OCI-LY7 (cell line): ENCODE measurements around the gene ARPC2.

ENCODE experiments used
- EZH2phosphoT487 ChIP-seq: fragments of 200-600 bp; sonication (generic); IDR thresholded peaks from 2 replicates; pipeline ENCODE4 v1.6.1; 2018; ENCODE audit warnings: low read depth, borderline replicate concordance, mild to moderate bottlenecking, mixed run types, antibody characterized with exemption, low read length, moderate library complexity, mixed read lengths
- TF ChIP-seq, protein P1 (sequence below): fragments of 200-600 bp; sonication (generic); conservative IDR thresholded peaks from 2 replicates; pipeline ENCODE4 v1.5.1; 2014; ENCODE audit warnings: mild to moderate bottlenecking, antibody characterized with exemption, low read length, moderate library complexity, mixed read lengths

DNA sequence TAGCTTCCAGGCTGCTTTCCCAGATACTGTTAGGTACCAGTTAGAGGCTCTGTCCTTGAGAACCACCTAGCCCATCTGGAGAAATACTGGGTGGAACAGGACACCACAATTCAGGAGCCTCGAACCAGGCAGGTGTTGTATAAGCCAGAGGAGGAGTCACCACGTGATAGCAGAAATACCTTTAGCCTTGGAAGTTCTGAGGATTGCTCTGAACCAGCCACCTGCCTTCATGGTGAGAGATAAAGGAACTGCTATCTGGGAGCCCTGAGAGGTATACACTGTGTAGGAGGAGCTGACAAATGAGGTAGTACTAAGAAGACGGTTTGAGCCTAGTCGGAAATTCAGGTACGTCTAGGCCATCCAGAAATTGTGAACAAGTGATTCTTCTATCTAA is 36.2 kb downstream of the ARPC2 start:
- TF ChIP-seq, protein P1, sequence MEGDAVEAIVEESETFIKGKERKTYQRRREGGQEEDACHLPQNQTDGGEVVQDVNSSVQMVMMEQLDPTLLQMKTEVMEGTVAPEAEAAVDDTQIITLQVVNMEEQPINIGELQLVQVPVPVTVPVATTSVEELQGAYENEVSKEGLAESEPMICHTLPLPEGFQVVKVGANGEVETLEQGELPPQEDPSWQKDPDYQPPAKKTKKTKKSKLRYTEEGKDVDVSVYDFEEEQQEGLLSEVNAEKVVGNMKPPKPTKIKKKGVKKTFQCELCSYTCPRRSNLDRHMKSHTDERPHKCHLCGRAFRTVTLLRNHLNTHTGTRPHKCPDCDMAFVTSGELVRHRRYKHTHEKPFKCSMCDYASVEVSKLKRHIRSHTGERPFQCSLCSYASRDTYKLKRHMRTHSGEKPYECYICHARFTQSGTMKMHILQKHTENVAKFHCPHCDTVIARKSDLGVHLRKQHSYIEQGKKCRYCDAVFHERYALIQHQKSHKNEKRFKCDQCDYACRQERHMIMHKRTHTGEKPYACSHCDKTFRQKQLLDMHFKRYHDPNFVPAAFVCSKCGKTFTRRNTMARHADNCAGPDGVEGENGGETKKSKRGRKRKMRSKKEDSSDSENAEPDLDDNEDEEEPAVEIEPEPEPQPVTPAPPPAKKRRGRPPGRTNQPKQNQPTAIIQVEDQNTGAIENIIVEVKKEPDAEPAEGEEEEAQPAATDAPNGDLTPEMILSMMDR, result no peak
- TF ChIP-seq EZH2phosphoT487, result no peak
